Measurements from ENCODE around the gene ADAMTS2. TPM values are rescaled to one million over a fixed set of nuclear protein-coding genes. Genes with fewer than 3 reads are reported as not detected.

The ADAMTS2 gene
- polyA plus RNA-seq, 3 donors: 0.74 to 2.3 TPM; not detected in 1

DNA sequence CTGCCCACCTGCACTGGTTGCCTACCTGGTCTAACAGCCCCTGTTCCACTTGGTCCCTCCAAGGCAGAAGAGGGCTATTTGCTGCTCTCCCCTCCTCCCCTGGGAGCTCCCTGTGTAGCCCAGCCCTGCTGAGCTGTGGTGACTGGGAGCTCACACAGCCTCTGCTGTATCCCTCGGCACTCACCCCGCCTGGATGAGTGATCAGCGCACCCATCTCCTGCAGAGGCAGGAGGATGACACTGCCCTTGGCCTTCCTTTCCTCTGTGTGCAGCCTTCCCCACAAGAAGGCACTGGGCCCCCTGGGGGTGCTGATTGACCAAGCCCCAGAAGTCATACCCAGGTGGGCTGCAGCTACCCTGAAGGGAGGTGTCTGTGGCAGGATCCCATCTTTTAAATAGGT, 134.2 kb downstream of the ADAMTS2 start:
- H3K79me2 ChIP-seq (ENCODE audit: insufficient read depth, low read length): no peaks in the 10 kb centered on the region
- no peak overlapping the region for H3K9ac ChIP-seq (ENCODE audit: insufficient read depth, low read length, poor library complexity, severe bottlenecking)
- H3K27ac ChIP-seq (ENCODE audit: low read depth in 1 of 2, low read length in 2 of 2): no peak overlapping the region
- Mint-ChIP-seq H3K4me1 (no peaks in the 10 kb centered on the region), H3K9me3 (peaks cover 0 to 4% (median 0%) of the 10 kb centered on the region in 7 donors), H3K27me3 (ENCODE audit: low read depth in 3 of 3) (peaks cover 1 to 4% (median 2%) of the 10 kb centered on the region in 3 donors), H3K27ac (no peak overlapping the region), H3K36me3 (no peaks in the 10 kb centered on the region), H3K4me3 (no peak overlapping the region)
- H3K36me3 ChIP-seq (replicated peaks in 1 of 2; ENCODE audit: control insufficient read depth in 1 of 2, insufficient read depth in 2 of 2, low read length in 2 of 2): no peaks in the 10 kb centered on the region
- H3K4me2 ChIP-seq (replicated peaks; ENCODE audit: extremely low read depth, low read length, poor library complexity, severe bottlenecking): no peak overlapping the region
- no peaks in the 10 kb centered on the region for H4K20me1 ChIP-seq (ENCODE audit: insufficient read depth, low read length)
- DNase-seq: no peak
- H3K9me3 ChIP-seq (replicated peaks in 1 of 2; ENCODE audit: control insufficient read depth in 1 of 2, insufficient read depth in 1 of 2, low read length in 2 of 2): no peaks in the 10 kb centered on the region
- no peak overlapping the region for H3K4me3 ChIP-seq (replicated peaks in 1 of 3; ENCODE audit: low read depth in 2 of 3, low read length in 3 of 3)
- WGBS (ENCODE audit: insufficient coverage): 100% methylated on average over 3 of the region's 3 CpGs
- TF ChIP-seq, protein P1, sequence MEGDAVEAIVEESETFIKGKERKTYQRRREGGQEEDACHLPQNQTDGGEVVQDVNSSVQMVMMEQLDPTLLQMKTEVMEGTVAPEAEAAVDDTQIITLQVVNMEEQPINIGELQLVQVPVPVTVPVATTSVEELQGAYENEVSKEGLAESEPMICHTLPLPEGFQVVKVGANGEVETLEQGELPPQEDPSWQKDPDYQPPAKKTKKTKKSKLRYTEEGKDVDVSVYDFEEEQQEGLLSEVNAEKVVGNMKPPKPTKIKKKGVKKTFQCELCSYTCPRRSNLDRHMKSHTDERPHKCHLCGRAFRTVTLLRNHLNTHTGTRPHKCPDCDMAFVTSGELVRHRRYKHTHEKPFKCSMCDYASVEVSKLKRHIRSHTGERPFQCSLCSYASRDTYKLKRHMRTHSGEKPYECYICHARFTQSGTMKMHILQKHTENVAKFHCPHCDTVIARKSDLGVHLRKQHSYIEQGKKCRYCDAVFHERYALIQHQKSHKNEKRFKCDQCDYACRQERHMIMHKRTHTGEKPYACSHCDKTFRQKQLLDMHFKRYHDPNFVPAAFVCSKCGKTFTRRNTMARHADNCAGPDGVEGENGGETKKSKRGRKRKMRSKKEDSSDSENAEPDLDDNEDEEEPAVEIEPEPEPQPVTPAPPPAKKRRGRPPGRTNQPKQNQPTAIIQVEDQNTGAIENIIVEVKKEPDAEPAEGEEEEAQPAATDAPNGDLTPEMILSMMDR (IDR thresholded peaks at IDR 0.05): no peak
- intact Hi-C loops (cut with micrococcal nuclease): no loop called here
- H2AFZ ChIP-seq (ENCODE audit: insufficient read depth, low read depth, low read length, poor library complexity, severe bottlenecking): no peak overlapping the region
- no peaks in the 10 kb centered on the region for H3K4me1 ChIP-seq (ENCODE audit: control insufficient read depth in 1 of 2, insufficient read depth in 2 of 2, low read length in 2 of 2)
- H3K27me3 ChIP-seq (ENCODE audit: control insufficient read depth in 2 of 2, insufficient read depth in 2 of 2, low read length in 2 of 2): no peaks in the 10 kb centered on the region

DNA sequence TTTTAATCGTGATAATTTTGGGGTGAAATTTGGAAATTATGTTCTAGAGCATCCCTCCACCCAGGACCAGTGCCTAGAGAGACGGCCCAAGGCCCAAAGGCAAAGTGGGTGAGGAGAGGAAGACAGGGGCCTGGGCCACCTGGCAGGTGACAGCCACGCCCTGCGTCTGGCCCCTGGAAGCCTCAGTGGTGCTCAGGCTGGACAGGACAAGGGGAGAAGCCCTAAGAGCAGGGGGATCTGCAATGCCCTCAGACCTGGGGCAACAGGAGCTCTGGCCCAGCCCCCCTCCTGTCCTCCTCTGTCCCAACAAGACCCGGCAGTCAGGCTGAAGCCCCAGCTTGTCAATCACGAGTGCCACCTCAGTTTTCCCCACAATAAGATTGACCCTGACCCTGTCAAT, 134.8 kb downstream of the ADAMTS2 start:
- no peak overlapping the region for H3K27ac ChIP-seq (ENCODE audit: low read depth in 1 of 2, low read length in 2 of 2)
- H3K4me1 ChIP-seq (ENCODE audit: control insufficient read depth in 1 of 2, insufficient read depth in 2 of 2, low read length in 2 of 2): no peaks in the 10 kb centered on the region
- H3K4me2 ChIP-seq (replicated peaks; ENCODE audit: extremely low read depth, low read length, poor library complexity, severe bottlenecking): no peak overlapping the region
- no peak overlapping the region for H2AFZ ChIP-seq (ENCODE audit: insufficient read depth, low read depth, low read length, poor library complexity, severe bottlenecking)
- Mint-ChIP-seq H3K27me3 (ENCODE audit: low read depth in 3 of 3) (peaks cover 1 to 4% (median 2%) of the 10 kb centered on the region in 3 donors), H3K4me3 (no peak overlapping the region), H3K36me3 (no peaks in the 10 kb centered on the region), H3K27ac (no peak overlapping the region), H3K9me3 (peaks cover 0 to 4% (median 0%) of the 10 kb centered on the region in 7 donors), H3K4me1 (no peaks in the 10 kb centered on the region)
- no peak for DNase-seq
- intact Hi-C loops (cut with micrococcal nuclease): no loop called here
- no peak overlapping the region for H3K4me3 ChIP-seq (replicated peaks in 1 of 3; ENCODE audit: low read depth in 2 of 3, low read length in 3 of 3)
- 91% methylated on average over 5 of the region's 6 CpGs for WGBS (ENCODE audit: insufficient coverage)
- no peaks in the 10 kb centered on the region for H3K9me3 ChIP-seq (replicated peaks in 1 of 2; ENCODE audit: control insufficient read depth in 1 of 2, insufficient read depth in 1 of 2, low read length in 2 of 2)
- H3K27me3 ChIP-seq (ENCODE audit: control insufficient read depth in 2 of 2, insufficient read depth in 2 of 2, low read length in 2 of 2): no peaks in the 10 kb centered on the region
- H3K36me3 ChIP-seq (replicated peaks in 1 of 2; ENCODE audit: control insufficient read depth in 1 of 2, insufficient read depth in 2 of 2, low read length in 2 of 2): no peaks in the 10 kb centered on the region
- H3K79me2 ChIP-seq (ENCODE audit: insufficient read depth, low read length): no peaks in the 10 kb centered on the region
- H3K9ac ChIP-seq (ENCODE audit: insufficient read depth, low read length, poor library complexity, severe bottlenecking): no peak overlapping the region
- H4K20me1 ChIP-seq (ENCODE audit: insufficient read depth, low read length): no peaks in the 10 kb centered on the region
- TF ChIP-seq, protein P1 (IDR thresholded peaks at IDR 0.05): no peak
